ENCODE results near the gene AP5B1.

AP5B1 gene, protein sequence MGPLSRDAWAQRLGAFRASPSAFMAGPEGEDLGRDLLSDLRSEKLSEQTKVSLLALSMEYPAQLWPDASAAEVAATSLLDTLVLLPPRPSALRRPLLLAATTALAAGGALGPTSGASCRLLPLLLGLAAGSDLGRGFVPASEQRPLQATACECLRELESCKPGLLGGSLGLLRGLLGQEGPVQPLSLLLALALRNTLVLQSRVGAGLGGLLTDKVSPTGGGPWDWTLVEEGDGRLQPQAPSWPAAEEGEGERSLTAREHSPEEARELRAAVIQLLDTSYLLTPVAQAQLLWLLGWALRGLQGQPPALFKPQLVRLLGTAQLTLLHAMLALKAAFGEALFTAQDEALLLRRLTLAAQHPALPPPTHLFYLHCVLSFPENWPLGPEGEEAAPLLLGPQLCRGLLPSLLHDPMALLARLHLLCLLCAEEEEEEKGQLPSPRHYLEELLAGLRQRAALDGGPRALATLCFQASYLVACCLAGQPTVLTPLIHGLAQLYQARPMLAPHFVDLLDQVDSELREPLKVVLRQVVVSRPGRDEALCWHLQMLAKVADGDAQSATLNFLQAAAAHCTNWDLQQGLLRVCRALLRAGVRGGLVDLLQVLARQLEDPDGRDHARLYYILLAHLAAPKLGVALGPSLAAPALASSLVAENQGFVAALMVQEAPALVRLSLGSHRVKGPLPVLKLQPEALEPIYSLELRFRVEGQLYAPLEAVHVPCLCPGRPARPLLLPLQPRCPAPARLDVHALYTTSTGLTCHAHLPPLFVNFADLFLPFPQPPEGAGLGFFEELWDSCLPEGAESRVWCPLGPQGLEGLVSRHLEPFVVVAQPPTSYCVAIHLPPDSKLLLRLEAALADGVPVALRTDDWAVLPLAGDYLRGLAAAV

DNA sequence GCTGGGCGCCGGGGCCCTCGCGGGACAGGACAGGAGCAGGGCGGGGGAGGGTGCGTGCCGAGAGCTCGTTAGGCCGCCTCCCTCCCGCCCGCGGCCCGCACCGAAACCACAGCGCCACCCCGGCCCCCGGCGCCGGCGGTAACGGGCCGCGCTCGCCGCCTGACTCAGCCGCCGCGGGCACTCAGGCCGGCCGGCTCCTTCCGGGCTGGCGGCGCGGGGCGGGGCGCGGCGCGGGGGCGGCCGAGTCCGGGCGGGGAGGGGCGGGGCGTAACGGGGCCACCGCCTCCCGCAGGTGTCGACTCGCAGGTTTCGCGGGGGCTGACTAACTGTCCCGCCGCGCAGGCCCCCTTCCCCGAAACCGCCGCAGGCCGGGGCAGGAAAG lies at the start of gene AP5B1:
Gene AP5B1 (minus strand): TSS at position 207 of the 382 bp plus-strand sequence. CDS start 385 bp downstream, outside the sequence.
- DNase-seq, result no peak

DNA sequence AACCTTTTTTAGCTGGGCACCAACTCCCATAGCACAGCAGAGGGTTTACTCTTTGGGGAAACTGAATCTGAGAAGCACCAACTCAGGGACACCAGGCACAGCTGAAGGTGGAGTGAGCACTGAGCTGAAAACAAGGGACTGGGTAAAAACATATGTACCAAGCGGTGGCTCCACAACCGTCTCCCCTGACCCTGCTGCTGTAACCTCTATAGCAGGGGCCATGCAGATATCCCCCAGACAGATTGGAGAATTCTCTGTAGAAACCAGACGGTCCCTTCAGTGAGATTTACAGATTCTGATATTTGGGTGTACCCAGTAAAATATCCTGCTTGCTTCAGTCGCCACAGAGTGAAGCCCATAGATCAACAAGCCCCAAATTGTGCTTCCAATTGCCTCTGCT lies 48.7 kb upstream of the AP5B1 start:
- no peak for DNase-seq

DNA sequence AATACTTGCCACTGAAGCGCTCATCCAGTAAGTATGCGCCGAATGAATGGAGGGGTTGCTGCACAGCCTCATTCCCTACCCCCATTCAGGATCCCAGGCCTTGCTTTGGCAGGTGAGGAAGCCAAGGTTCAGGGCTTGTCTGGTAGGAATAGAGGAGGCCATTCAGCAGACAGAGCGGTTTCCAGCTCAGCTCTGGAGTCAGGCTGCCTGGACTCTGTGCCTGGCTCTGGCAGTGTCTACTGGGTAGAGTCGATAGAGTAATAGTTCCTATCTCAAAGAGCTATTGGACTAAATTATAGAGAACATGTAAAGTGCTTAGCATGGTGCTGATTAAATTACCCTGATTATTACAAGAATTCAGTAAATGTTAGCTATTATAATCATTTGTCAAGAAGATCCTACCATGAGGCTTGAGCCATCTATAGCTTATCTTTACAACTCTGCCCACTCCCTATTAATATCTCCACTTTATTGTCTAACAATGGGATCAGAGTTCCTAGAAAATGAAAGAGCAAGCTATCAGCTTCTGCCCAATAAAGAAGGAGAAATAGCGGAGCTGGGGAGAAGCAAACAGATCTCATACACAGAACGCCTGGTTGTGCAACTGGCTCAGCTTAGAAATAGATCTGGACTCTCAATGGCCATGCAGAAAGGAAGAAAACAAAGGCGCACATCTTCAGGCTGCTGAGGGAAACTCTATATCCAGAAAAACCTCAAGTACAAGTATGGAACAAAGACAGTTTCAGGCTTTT lies 46.4 kb upstream of the AP5B1 start:
- DNase-seq, result no peak

GRCh38 chr11:65822776-65823528 lies 42.2 kb upstream of the AP5B1 start:
- DNase-seq, result peak; percentile 10

DNA sequence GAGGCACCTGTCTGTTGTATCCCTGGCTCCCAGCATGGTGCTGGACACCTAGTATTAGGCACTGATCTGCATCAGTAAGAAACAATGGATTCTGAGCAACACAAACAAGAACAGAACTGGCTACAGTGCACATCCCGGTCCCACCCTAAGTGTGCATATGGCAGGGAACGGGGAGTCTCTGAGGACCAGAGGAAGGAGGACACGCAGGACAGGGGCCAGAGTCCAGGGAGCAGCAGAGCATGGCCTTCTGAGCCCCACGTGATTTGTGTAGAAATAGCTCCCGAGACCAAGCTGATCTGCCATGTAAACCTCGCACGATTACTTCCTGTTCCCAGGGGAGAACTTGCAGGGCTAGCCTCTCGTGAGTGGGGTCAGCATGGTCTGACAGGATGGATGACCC lies 40.3 kb upstream of the AP5B1 start:
- DNase-seq, result no peak

- peak; percentile 91 for DNase-seq
Observed at GRCh38 chr11:65817835-65818680, 37.3 kb upstream of the AP5B1 start.

- DNase-seq, result no peak
Observed at GRCh38 chr11:65817312-65817834, 36.6 kb upstream of the AP5B1 start.

DNA sequence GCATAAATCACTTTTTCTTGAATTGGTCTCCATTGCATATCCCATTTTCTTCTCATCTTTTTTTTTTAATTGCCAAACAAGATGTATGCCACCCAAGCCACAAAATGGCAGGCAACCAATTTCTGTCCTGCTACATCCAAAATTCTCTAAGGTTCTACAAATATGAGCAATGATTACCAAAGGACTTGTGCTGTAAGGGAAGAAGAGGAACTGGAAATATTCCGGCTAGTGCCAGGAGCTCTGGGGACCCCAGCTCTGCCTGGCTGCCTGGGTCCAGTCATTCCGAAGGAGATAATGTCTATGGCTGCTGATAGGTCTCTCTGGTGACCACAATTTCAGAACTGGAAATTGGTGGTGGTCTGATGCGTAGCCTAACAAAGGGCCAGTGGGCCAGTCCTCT lies 35.9 kb upstream of the AP5B1 start:
- DNase-seq, result no peak

DNA sequence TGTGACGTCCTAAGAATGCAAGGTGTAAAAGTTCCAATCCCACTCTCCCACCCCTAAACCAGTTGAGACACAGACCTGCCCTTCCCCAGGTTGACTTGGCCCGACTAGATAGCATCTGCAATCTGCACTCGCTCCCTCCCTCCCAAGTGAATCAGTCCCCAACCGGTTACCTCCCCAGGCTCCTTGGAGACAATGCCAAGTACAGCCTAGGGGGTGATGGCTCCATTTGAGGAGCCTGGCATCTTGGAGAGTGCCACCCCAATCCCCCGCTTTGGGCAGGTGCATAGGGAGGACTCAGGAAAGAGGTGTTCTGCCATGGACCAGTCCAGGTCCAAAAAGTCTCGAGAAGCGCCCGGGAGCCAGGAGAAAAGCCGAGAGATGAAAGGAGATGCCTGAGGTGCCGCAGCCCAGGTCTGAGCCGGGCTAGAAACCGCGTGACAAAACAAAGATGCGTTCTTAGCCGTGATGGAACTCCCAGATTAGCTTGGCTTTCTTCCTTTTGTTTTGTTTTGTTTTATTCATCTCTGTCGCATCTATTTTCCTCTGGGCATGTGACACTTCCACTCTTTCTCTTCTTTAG lies 34.3 kb upstream of the AP5B1 start:
- DNase-seq, result no peak

GRCh38 chr11:65814131-65814985 lies 33.6 kb upstream of the AP5B1 start:
- DNase-seq, result no peak

DNA sequence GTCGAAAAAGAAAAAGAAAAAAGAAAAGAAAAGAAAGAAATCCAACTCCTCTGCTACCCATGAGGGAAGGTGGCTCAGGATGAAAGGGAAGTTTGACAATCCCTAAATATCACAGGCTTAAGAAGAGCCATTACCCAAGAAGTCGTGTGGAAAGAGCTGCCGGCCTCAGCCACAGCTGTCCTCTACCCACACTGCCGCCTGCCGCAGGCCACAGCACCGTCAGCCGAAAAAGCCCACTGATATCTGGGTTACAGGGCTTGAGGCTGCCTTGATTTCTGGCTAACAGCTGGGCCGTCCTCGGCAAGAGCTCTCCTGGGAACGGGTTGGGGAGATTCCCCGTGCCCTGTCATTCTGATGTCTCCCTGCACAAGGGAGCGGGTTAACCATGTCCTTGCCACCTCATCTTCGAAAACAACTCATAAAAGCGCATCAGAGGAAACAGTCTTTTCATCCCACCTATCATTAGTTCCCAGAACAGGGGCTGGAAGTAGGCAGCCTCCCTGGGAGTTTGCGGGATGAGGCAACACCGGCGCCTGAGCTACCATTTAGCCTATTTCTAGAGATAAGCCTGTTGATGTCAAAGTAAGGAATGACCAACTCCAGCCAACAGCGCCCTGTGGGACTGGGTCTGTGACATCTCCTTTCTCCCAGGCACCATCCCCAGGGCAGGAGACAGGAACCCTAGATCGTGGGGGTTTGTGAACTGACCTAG lies 31.1 kb upstream of the AP5B1 start:
- DNase-seq, result no peak

- DNase-seq, result no peak
Observed at GRCh38 chr11:65810046-65810868, 29.5 kb upstream of the AP5B1 start.

- no peak for DNase-seq
Observed at GRCh38 chr11:65809496-65809895, 28.7 kb upstream of the AP5B1 start.

- no peak for DNase-seq
Observed at GRCh38 chr11:65808744-65809341, 28.1 kb upstream of the AP5B1 start.

DNA sequence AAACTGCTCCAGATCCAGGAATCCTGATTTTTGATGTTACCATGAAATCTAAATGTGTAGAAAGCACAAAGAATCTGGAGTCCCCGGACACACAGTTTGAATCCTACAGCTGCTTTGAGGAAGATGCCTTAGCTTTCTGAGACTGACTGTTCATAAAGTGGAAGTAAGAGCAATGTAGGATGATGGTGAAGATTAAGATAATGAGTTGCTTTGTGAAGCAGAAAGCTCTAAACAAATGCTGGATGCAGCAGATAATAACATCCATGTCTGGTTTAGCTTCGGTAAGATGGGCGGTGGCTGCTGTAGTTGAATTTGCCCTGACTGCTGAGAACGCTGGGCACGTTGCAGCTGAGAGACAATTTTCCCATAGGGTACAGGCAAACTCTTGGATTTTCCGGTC lies 26.2 kb upstream of the AP5B1 start:
- no peak for DNase-seq

DNA sequence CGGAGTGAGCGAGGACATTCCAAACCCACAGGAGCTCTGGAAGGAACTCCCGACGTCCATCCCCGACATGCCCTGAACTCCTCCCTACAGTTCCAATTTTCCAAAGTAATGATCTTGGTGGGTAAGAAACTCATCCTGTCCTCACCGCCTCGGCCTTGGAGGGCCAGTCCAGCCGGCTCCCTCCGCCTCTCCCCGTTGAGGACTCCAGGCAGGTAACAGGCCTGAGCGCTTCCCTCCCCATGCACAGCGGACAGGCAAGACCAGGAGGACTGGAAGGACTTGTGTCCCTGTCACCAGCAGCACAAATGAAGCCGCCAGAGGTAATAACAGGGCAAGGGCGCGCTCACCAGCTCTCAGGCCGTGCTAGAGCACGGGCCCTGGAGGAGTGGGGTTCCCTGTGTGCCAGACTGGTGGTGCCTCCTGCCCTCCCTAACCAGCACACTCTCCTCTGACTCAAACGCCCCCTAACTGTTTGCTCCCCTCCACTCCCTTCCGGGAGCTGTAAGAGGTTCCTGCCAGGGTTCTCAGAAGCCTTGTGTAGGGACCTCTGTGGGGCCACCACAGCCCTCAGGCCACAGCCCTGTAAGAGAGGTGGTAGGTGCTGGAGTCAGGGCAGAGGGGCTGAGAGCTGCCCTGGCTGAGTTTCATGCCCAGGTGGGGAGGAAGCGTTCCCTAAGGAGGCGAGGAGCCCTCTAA lies 23.2 kb upstream of the AP5B1 start:
- DNase-seq, result no peak

DNA sequence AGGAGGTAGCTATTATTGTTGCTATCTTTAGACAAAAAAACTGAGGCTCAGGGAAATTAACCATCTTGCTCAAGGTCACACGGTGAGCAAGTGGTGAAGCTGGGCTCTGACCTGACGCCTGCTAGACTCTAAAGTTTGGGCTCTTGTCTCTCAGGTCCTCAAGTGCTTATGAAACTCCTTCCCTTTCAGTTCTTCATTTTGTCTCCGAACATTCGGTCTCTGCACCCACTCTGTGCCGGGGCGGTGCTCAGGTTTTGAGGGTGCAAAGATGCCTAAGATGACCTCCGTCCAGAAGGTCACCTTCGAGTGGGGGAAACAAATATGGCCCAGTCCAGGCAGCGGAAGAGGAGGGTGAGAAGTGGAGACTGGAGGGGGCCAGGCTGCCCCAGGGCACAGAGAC lies 22.1 kb upstream of the AP5B1 start:
- no peak for DNase-seq

Measured in NCI-H1092 treated with DMSO at 0.1 percent for 48 hours (cell line).